ENCODE measurements around the gene PDPR.
"Not testable (repeated sequence)": the region's sequence is repeated elsewhere in the genome, so short reads cannot be mapped to it uniquely, and the experiment has no call there.

DNA sequence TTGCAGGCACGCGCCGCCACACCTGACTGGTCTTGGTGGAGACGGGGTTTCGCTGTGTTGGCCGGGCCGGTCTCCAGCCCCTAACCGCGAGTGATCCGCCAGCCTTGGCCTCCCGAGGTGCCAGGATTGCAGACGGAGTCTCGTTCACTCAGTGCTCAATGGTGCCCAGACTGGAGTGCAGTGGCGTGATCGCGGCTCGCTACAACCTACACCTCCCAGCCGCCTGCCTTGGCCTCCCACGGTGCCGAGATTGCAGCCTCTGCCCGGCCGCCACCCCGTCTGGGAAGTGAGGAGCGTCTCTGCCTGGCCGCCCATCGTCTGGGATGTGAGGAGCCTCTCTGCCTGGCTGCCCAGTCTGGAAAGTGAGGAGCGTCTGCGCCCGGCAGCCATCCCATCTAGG, 89.9 kb downstream of the PDPR start:
- not testable (repeated sequence) for TF ChIP-seq CTCF (conservative IDR thresholded peaks at IDR 0.05; ENCODE audit: low read depth, low read length); EZH2 (IDR thresholded peaks at IDR 0.05; ENCODE audit: low read length, unreplicated experiment); EZH2phosphoT487 (IDR thresholded peaks at IDR 0.05; ENCODE audit: borderline replicate concordance, low read length)

Measured in PC-3 (cell line).